Activated CD8-positive, alpha-beta T cell treated with anti-CD3 and anti-CD28 coated beads, Interleukin-2, amount 10 ng/mL, durations not matched to agents 7 days and 5 days (primary cell): ENCODE results near the gene MAGI2. TPM values are rescaled to one million over a fixed set of nuclear protein-coding genes. Genes with fewer than 3 reads are reported as not detected.

Experiments
- ATAC-seq: fragments of 150-1000 bp; cut with Tn5 transposase; one replicate; pipeline ENCODE4 v1.10.0; 2021; ENCODE audit warnings: moderate library complexity
- CTCF ChIA-PET: fragments of 350-600 bp; sonication (Branson Sonifier 250); formaldehyde crosslinking; loops from one replicate; lab custom pipeline; 2021; ENCODE audit warnings: antibody characterized with exemption; lab: Charles Lee
- POLR2A ChIA-PET: fragments of 350-600 bp; sonication (Branson Sonifier 250); formaldehyde crosslinking; loops from one replicate; lab custom pipeline; 2021; ENCODE audit warnings: antibody characterized with exemption; lab: Charles Lee
- DNase-seq: peaks from one replicate; pipeline ENCODE4 v3.0.0-alpha.2; 2020
- H3K27ac Mint-ChIP-seq: one replicate; pipeline ENCODE4 v1.8.0; 2021; ENCODE audit warnings: mild to moderate bottlenecking, mixed read lengths
- H3K27me3 Mint-ChIP-seq: one replicate; pipeline ENCODE4 v1.8.0; 2021; ENCODE audit warnings: low read depth, mixed read lengths
- H3K36me3 Mint-ChIP-seq: one replicate; pipeline ENCODE4 v1.8.0; 2021; ENCODE audit warnings: low read depth, mixed read lengths
- H3K4me1 Mint-ChIP-seq: one replicate; pipeline ENCODE4 v1.8.0; 2021; ENCODE audit warnings: low read depth, mixed read lengths
- H3K4me3 Mint-ChIP-seq: one replicate; pipeline ENCODE4 v1.8.0; 2021; ENCODE audit warnings: mild to moderate bottlenecking, mixed read lengths
- H3K9me3 Mint-ChIP-seq: one replicate; pipeline ENCODE4 v1.8.0; 2022; ENCODE audit warnings: mixed read lengths; ENCODE audit not compliant: insufficient read depth
- total RNA-seq, 2 experiments: library from RNA; stranded (reverse); gene quantifications; one replicate each; pipeline ENCODE4 v1.2.3, GENCODE V29; 2021

Gene MAGI2
- total RNA-seq, 2 experiments from 2014 or later, result 0.05 TPM; not detected in 1

DNA sequence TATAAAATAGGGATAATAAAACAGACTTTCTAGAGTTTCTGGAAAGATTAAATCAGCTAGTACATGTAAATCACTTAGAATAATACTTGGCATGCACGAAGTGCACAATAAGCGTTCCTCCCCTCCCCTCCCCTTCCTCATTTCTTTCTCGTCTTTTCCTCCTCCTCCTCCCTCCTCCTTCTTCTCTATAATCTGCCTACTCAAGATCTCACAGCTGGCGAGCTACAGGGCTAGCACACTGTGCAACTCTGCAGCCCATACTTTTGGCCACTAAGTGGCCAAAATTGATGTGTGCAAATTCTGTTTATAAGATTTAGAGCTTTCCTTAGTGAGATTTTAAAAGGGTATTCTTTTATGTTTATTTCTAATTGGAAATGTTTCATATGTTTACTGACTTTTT lies 1089.6 kb downstream of the MAGI2 start:
- no peaks in the 10 kb centered on the region for H3K36me3 Mint-ChIP-seq
- no peak for DNase-seq
- H3K9me3 Mint-ChIP-seq, result no peaks in the 10 kb centered on the region
- H3K4me1 Mint-ChIP-seq, result no peaks in the 10 kb centered on the region
- no peaks in the 10 kb centered on the region for H3K27me3 Mint-ChIP-seq
- POLR2A ChIA-PET, result no interaction called here
- ATAC-seq, result no peak
- H3K4me3 Mint-ChIP-seq, result no peak overlapping the region
- CTCF ChIA-PET, result no interaction called here
- H3K27ac Mint-ChIP-seq, result no peak overlapping the region

DNA sequence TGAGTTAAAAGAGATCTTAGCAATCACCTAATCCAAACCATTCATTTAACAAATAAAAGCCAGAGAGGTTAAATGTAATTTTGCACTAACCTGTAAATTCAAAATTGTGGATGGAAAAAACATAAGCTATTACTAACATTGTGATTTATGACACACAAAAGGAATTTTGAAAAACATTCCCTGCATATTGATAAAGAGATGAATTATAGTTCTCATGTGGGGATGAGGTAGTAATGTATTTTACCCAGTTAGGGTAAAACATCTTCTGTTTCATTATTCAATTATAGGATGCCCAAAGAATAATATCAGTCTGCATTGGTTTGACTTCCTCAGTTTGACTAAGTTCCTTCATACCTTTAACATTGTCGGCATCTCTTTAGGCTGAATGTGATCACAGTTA lies 1093.6 kb downstream of the MAGI2 start:
- ChIA-PET CTCF (no interaction called here), POLR2A (no interaction called here)
- Mint-ChIP-seq H3K27me3 (no peaks in the 10 kb centered on the region), H3K36me3 (no peaks in the 10 kb centered on the region), H3K4me3 (no peak overlapping the region), H3K9me3 (no peaks in the 10 kb centered on the region), H3K4me1 (no peaks in the 10 kb centered on the region), H3K27ac (no peak overlapping the region)
- DNase-seq (no peak), ATAC-seq (no peak)

DNA sequence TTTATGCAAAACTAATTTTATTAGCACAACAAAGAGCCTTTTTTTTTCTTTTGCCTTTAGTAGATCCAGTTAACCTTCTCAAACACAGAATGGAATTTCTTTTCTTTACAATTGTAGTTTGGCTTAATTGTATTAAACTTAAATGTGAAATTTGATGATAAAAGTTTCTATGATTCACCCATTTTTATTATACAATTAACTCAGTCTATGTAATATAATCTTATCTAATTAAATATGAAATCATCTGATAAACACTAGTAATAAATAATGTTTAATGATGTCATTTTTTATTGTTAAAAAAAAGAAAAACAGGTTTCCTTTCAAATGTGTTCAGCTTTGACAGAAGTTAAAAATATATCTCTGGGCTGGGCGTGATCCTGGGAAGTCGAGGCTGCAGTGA lies 1095.8 kb downstream of the MAGI2 start:
- Mint-ChIP-seq H3K27ac (no peak overlapping the region), H3K4me3 (no peak overlapping the region), H3K36me3 (no peaks in the 10 kb centered on the region), H3K27me3 (no peaks in the 10 kb centered on the region), H3K4me1 (no peaks in the 10 kb centered on the region), H3K9me3 (no peaks in the 10 kb centered on the region)
- ChIA-PET POLR2A (no interaction called here), CTCF (no interaction called here)
- DNase-seq, result no peak
- no peak for ATAC-seq

DNA sequence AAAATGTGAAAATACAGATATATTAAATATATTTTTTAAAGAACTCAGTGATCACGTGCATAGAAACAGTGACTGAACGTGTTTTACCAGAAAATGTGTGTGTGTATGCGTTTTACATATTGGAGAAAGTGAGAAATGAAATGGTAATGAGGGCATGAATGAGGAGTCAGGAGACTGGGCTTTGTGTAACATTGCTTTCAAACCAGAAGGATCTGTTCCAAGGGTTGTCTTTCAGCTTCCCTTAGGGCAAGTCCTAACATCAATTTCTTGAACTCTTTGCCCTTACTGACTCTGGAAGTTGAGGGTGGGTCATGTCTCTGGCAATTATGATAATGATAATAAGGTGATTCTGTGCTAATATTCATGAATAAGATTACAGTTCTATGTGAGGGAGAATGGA lies 1097.6 kb downstream of the MAGI2 start:
- H3K4me1 Mint-ChIP-seq, result no peaks in the 10 kb centered on the region
- no peaks in the 10 kb centered on the region for H3K27me3 Mint-ChIP-seq
- no peaks in the 10 kb centered on the region for H3K9me3 Mint-ChIP-seq
- H3K27ac Mint-ChIP-seq, result no peak overlapping the region
- H3K36me3 Mint-ChIP-seq, result no peaks in the 10 kb centered on the region
- no peak for ATAC-seq
- DNase-seq, result no peak
- H3K4me3 Mint-ChIP-seq, result no peak overlapping the region
- ChIA-PET POLR2A (no interaction called here), CTCF (no interaction called here)

DNA sequence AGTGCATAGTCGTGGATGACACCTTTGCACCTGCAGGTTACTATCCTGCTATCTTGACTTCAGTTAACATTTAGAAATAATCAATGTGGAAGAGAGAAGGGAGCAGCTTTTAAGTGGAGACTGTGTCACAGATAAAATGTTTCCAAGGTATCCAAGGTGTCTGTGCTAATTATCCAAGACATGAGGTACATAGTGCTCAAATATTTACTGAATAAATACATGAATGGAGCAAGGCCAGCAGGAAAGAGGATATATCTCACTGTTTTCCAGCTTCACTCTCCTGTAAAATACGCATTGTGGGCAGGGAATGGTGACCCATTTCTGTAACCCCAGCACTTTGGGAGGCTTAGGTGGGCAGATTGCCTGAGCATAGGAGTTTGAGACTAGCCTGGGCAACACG lies 1102.5 kb downstream of the MAGI2 start:
- ChIA-PET POLR2A (no interaction called here), CTCF (no interaction called here)
- DNase-seq (no peak), ATAC-seq (no peak)
- no peak overlapping the region for H3K27ac Mint-ChIP-seq
- no peak overlapping the region for H3K4me3 Mint-ChIP-seq
- no peaks in the 10 kb centered on the region for H3K27me3 Mint-ChIP-seq
- H3K36me3 Mint-ChIP-seq, result no peaks in the 10 kb centered on the region
- no peaks in the 10 kb centered on the region for H3K4me1 Mint-ChIP-seq
- H3K9me3 Mint-ChIP-seq, result no peaks in the 10 kb centered on the region

DNA sequence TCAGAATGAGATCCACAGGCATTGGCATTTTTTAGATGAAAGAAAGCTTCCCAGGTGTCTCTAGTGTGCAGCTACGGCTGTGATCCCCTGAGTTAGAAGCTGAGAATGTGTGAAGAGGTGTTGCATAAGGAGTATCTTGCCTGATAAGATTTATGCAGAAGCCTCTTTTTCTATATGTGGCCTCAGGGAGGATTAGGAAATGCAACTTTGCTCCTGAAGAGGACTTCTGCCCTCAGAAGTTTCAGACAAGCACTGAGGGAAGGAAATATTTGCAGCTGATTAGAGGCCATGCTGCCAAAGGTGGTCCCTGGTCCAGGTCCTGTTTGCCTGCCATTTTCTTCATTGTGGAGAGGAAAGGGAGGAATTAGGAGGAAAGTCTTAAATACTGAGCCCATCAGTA lies 1103.1 kb downstream of the MAGI2 start:
- ATAC-seq (no peak), DNase-seq (no peak)
- Mint-ChIP-seq H3K4me1 (no peaks in the 10 kb centered on the region), H3K4me3 (no peak overlapping the region), H3K27ac (no peak overlapping the region), H3K27me3 (no peaks in the 10 kb centered on the region), H3K9me3 (no peaks in the 10 kb centered on the region), H3K36me3 (no peaks in the 10 kb centered on the region)
- POLR2A ChIA-PET, result no interaction called here
- CTCF ChIA-PET, result no interaction called here

DNA sequence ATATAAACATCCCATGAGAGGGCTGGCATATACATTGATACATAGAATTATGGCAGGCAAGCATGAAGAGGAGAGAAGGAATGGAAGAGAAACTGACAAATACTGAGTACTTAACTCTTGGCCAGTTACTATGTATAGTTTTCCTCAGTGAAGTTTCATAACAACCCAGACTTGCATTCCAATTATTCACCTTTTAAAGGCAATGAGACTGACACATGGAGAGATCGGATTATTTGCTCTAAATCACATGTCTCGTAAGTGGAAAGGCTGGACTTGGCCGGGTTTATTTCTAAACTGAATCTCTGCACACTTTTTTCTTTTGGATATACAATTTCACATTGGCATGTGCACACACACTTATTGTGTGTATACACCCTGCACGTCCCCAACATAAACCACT lies 1106.6 kb downstream of the MAGI2 start:
- DNase-seq (no peak), ATAC-seq (no peak)
- Mint-ChIP-seq H3K9me3 (no peaks in the 10 kb centered on the region), H3K27ac (no peak overlapping the region), H3K4me3 (no peak overlapping the region), H3K27me3 (no peaks in the 10 kb centered on the region), H3K4me1 (no peaks in the 10 kb centered on the region), H3K36me3 (no peaks in the 10 kb centered on the region)
- ChIA-PET POLR2A (no interaction called here), CTCF (no interaction called here)

DNA sequence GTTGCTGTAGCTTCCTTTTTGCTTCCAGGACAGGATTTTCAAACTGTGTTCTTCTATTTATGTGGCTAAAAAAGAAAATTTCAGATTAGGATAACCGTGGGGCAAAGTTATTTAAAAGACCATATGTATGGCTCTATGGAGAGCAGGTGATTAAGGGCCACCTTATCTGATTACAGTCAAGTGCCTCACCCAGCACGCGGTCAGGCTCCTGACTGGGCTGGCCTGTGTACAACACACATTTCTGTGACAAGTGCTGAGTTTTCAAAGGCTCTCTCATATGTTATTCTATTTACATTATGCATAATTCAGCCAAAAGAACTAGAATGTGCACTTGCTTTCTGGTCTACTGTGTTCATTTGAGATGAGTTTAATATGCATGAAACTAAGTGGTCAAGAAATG lies 1107.5 kb downstream of the MAGI2 start:
- Mint-ChIP-seq H3K27me3 (no peaks in the 10 kb centered on the region), H3K4me1 (no peaks in the 10 kb centered on the region), H3K27ac (no peak overlapping the region), H3K4me3 (no peak overlapping the region), H3K36me3 (no peaks in the 10 kb centered on the region), H3K9me3 (no peaks in the 10 kb centered on the region)
- CTCF ChIA-PET, result no interaction called here
- DNase-seq (no peak), ATAC-seq (no peak)
- POLR2A ChIA-PET, result no interaction called here

DNA sequence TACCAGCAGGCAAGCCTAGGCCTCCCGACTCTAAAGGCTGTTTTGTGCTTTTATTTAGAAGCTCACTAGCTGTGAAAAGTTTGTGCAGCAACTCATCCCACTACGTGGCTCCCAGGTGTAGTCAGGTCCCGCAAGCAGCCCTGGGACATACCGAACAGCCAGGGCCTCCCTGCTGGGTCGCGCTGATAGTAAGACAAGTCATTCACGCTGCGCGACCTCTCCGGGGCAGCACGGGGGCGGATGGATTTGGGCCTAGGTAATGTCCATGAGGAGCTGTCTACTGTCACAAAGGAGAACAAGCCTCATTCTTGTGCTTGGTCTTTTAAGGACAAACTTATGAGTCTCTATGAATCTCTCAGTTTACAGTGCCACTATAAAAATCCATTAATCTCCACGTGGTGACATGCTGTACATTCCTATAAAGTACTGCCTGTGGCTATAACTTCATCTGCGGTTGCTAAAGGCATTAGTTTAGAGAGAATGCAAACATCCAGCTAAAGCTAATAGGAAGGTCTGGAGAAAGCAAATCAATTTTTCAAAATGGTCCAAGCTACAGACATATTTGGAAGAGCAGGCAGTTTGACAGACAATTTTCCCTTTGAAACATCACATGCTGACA lies 1108.1 kb downstream of the MAGI2 start:
- ChIA-PET CTCF (no interaction called here), POLR2A (interaction anchor here (0.7 kb wide), 1 partner anchor 12 kb away, joined by 3 read pairs; no protein-coding TSS in a partner anchor)
- DNase-seq (no peak), ATAC-seq (no peak)
- Mint-ChIP-seq H3K36me3 (no peaks in the 10 kb centered on the region), H3K27ac (no peak overlapping the region), H3K9me3 (no peaks in the 10 kb centered on the region), H3K27me3 (no peaks in the 10 kb centered on the region), H3K4me3 (no peak overlapping the region), H3K4me1 (no peaks in the 10 kb centered on the region)

DNA sequence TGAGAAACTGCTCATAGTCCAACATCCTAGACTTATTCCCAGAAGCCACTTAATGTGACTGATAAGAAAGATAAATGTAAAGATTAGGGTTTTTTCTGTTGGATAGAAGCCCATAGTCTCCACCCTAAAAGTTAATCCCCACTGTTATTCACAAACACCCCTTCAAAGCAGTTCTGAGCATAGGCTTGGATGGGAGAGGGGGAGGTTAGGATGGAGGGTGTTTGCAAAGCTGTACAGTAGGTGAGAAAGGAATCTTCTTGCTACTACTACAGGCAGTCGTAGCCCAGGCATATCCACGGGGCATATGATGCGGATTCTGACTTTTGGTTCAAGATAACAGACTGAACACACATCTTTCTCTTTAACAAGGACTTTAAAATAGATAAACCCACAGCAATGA lies 1119.0 kb downstream of the MAGI2 start:
- ATAC-seq, result no peak
- Mint-ChIP-seq H3K27me3 (no peaks in the 10 kb centered on the region), H3K4me1 (no peaks in the 10 kb centered on the region), H3K36me3 (no peaks in the 10 kb centered on the region), H3K4me3 (no peak overlapping the region), H3K27ac (no peak overlapping the region), H3K9me3 (no peaks in the 10 kb centered on the region)
- ChIA-PET CTCF (no interaction called here), POLR2A (no interaction called here)
- no peak for DNase-seq

DNA sequence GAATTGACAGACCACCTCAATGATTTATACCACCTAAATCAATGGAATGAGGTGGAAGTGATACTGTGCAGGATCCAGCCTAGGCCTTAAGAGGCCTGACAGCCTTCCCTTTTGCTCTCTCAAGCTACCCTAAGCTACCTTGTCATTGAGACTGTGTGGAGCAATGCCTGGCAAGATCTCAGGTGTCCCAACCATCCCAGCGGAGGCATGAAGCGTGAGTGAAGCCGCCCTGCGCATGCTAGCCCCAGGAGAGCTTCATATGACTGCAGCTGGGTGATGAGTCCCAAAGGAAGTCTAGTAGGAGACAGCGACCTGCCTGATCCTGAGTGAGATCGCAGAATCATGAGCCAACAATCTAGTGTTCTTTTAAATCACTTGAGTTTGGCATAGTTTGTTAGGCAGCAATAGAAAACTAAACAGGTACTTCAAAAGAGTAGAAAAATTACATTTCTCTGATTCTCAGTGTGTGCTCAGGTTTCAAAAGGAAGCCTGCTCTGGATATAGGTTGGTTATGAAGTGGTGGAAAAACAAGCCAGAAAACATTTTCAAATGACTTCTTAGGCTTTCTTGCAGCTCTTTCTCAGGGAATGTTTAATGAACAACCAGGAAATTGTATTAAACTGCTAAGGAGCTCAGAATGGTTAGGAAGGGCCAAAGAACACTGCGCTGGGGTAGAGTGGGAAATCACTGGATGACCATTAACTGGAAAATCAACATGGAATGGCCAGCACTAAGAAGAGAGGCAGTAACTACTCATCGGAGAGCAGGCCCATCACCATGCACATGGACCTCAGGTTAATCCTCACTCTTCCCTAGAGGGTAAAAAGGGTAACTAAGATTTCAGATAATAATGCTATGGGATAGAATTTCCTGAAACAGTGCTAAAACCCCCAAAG lies 1119.7 kb downstream of the MAGI2 start:
- no peaks in the 10 kb centered on the region for H3K9me3 Mint-ChIP-seq
- H3K4me1 Mint-ChIP-seq, result no peaks in the 10 kb centered on the region
- ChIA-PET POLR2A (interaction anchor here (0.5 kb wide), 1 partner anchor 11 kb away, joined by 3 read pairs; no protein-coding TSS in a partner anchor), CTCF (no interaction called here)
- H3K36me3 Mint-ChIP-seq, result no peaks in the 10 kb centered on the region
- H3K27me3 Mint-ChIP-seq, result no peaks in the 10 kb centered on the region
- ATAC-seq, result no peak
- H3K27ac Mint-ChIP-seq, result no peak overlapping the region
- DNase-seq, result no peak
- no peak overlapping the region for H3K4me3 Mint-ChIP-seq

DNA sequence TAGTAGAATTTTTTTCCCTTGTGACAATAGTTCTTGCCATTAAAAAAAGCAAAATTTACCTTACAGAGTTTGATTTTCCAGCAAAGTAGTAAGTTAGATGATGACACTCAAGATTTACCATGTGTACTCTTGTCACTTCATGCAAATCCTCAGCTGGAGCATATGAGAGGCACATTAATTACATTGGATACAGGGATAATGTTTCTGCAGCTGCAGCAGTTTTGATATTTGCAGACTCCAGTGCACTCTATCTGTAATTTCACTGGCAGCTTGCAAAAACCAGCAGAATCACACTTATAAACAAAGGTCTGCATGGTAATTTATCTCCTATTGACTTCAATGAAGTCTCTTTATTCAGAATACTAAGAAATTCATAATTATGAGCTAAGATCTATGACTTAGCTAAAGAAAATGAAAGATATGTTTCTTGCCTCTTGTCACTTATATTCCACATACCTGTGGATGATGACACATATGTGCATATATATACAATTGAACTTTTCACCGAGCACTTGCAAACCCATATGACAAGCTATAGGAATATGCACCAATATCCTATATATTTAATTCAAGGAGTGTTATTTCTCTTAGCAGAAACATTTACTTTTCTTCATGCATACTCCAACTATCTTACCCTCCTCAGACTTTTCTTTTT lies 1124.3 kb downstream of the MAGI2 start:
- no peak overlapping the region for H3K27ac Mint-ChIP-seq
- no peaks in the 10 kb centered on the region for H3K9me3 Mint-ChIP-seq
- DNase-seq, result no peak
- no peaks in the 10 kb centered on the region for H3K27me3 Mint-ChIP-seq
- ChIA-PET CTCF (no interaction called here), POLR2A (no interaction called here)
- no peak for ATAC-seq
- H3K4me3 Mint-ChIP-seq, result no peak overlapping the region
- H3K36me3 Mint-ChIP-seq, result no peaks in the 10 kb centered on the region
- no peaks in the 10 kb centered on the region for H3K4me1 Mint-ChIP-seq
